ENCODE data around the gene SLC43A1. TPM values are rescaled to one million over a fixed set of nuclear protein-coding genes. Genes with fewer than 3 reads are reported as not detected.

Gene SLC43A1
- total and polyA plus RNA-seq, 2 of the 4 experiments (the other 2 are of a cell fraction) = 10.0 to 17.0 TPM

- TF ChIP-seq CTCF (conservative IDR thresholded peaks at IDR 0.05; ENCODE audit: low read depth, low read length) = no peak
Observed at GRCh38 chr11:57508341-57509170, 6.9 kb downstream of the SLC43A1 start (continued).

DNA sequence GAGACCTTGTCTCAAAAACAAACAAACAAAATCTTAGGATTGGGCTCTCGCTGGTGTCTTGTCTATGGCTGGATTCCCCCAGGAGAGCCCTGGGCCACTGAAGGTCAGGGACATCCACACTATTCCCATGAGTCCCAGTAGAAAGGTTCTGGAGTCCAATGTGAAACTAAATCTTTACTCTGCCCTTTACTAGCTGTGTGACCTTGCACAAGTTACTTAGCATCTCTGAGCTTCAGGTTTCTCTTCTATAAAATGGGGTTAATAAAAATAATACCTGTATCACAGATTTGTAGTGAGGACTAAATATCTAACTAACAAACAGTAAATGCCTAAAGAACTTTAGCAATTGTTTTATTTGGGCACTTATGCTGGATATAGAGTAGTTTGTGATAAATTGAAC is 9.0 kb downstream of the SLC43A1 start:
- Histone ChIP-seq H3K9me1 (ENCODE audit: insufficient read depth, low read length) (peaks cover 3% of the 10 kb centered on the region; the same call in 1 of the 2 replicates), H2BK20ac (ENCODE audit: low read depth, low read length) (no peak overlapping the region), H3K4me3 (ENCODE audit: insufficient read depth, low read depth, low read length) (no peak overlapping the region), H3K79me1 (ENCODE audit: low read depth in 1 of 2, low read length in 2 of 2) (peaks cover under 1 to 22% of the 10 kb centered on the region in 2 experiments; a peak in 3 of 4 replicates), H4K20me1 (ENCODE audit: insufficient read depth, low read length) (no peaks in the 10 kb centered on the region; the same call in 1 of the 2 replicates), H2BK15ac (ENCODE audit: low read depth, low read length) (no peak overlapping the region), H2AK9ac (replicated peaks; ENCODE audit: low read depth, low read length, poor library complexity) (no peak overlapping the region), H2AFZ (replicated peaks; ENCODE audit: low read length, poor library complexity) (no peak overlapping the region), H4K91ac (ENCODE audit: insufficient read depth, low read depth, low read length) (no peak overlapping the region), H3K36me3 (ENCODE audit: control insufficient read depth, insufficient read depth, low read length) (peaks cover 14% of the 10 kb centered on the region), H3K27ac (ENCODE audit: insufficient read depth, low read length) (no peak overlapping the region), H4K8ac (ENCODE audit: low read depth in 2 of 2, low read length in 2 of 2) (no peak overlapping the region), H2BK120ac (ENCODE audit: low read depth, low read length) (no peak overlapping the region), H3K14ac (replicated peaks; ENCODE audit: low read depth, low read length) (no peak overlapping the region), H4K5ac (ENCODE audit: low read depth, low read length) (no peak overlapping the region), H2BK5ac (ENCODE audit: low read depth, low read length, poor library complexity, severe bottlenecking) (no peak overlapping the region), H3K23ac (ENCODE audit: low read depth, low read length) (no peak overlapping the region), H3K4me1 (ENCODE audit: control insufficient read depth, insufficient read depth, low read length) (peaks cover 6% of the 10 kb centered on the region; the same call in 1 of the 2 replicates), H3K4ac (ENCODE audit: low read depth, low read length) (no peak overlapping the region), H3K27me3 (ENCODE audit: control insufficient read depth, insufficient read depth, low read length) (no peaks in the 10 kb centered on the region), H3K9ac (ENCODE audit: low read depth, low read length) (no peak overlapping the region), H2AK5ac (ENCODE audit: low read depth, low read length) (no peak overlapping the region), H3K4me2 (ENCODE audit: low read depth, low read length) (no peak overlapping the region), H3K56ac (ENCODE audit: extremely low read depth, insufficient read depth, low read length) (no peak overlapping the region), H3K18ac (ENCODE audit: low read depth, low read length) (no peak overlapping the region), H3K9me3 (ENCODE audit: control insufficient read depth, insufficient read depth, low read length) (no peaks in the 10 kb centered on the region)
- dilution Hi-C loops (cut with HindIII; ENCODE audit: low sequenced_read_pairs, unreplicated experiment) (no loop called here), intact Hi-C loops (cut with micrococcal nuclease) (no loop called here), in situ Hi-C loops (cut with MboI; ENCODE audit: low sequenced_read_pairs) (loop anchor here (25.0 kb wide), 1 partner anchor 669 kb away; no protein-coding TSS in a partner anchor)
- TF ChIP-seq CHD1 (IDR thresholded peaks at IDR 0.05; ENCODE audit: low read depth, low read length) (no peak), RCOR1 (IDR thresholded peaks at IDR 0.05; ENCODE audit: insufficient replicate concordance, low read length) (no peak), FOS (IDR thresholded peaks at IDR 0.05; ENCODE audit: low read depth, low read length) (no peak), NFE2L2 (IDR thresholded peaks at IDR 0.05; ENCODE audit: low read depth, low read length) (no peak), RAD21 (IDR thresholded peaks at IDR 0.05; ENCODE audit: low read length) (no peak), RFX5 (IDR thresholded peaks at IDR 0.05; ENCODE audit: low read depth, low read length) (no peak), MAZ (IDR thresholded peaks at IDR 0.05; ENCODE audit: borderline replicate concordance, low read depth, low read length) (no peak), MAFK (IDR thresholded peaks at IDR 0.05; ENCODE audit: low read depth, low read length) (no peak)
- TF ChIP-seq, protein P1, sequence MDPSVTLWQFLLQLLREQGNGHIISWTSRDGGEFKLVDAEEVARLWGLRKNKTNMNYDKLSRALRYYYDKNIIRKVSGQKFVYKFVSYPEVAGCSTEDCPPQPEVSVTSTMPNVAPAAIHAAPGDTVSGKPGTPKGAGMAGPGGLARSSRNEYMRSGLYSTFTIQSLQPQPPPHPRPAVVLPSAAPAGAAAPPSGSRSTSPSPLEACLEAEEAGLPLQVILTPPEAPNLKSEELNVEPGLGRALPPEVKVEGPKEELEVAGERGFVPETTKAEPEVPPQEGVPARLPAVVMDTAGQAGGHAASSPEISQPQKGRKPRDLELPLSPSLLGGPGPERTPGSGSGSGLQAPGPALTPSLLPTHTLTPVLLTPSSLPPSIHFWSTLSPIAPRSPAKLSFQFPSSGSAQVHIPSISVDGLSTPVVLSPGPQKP (IDR thresholded peaks at IDR 0.05; ENCODE audit: borderline replicate concordance, low read depth, low read length) = no peak
- POLR2A ChIA-PET (ENCODE audit: unreplicated experiment) = no interaction called here
- BruUV-seq (replicated peaks) = no TSS peak
- ATAC-seq (ENCODE audit: low read depth) (no peak), DNase-seq (no peak)
- CTCF ChIA-PET = interaction anchor here (1.3 to 3.1 kb wide), 2 partner anchors 13 kb away, joined by 3 to 12 read pairs; no protein-coding TSS in a partner anchor
- WGBS, 2 experiments (ENCODE audit: extremely low coverage in 2 of 2, insufficient read length in 1 of 2) = no CpG with 5 or more reads among the region's 1 CpG
